Activated CD4-positive, CD25-positive, alpha-beta regulatory T cell treated with anti-CD3 and anti-CD28 coated beads, Interleukin-2, amount 50 U/mL, for 24 hours (primary cell): ENCODE data around the gene MRTFB.
"Not testable (repeated sequence)": the region's sequence is repeated elsewhere in the genome, so short reads cannot be mapped to it uniquely, and the experiment has no call there.

Source experiments
- ATAC-seq, 2 donors: fragments of 150-1000 bp; cut with Tn5 transposase; one replicate each; pipeline ENCODE4 v1.10.0; 2021; ENCODE audit warnings: mild to moderate bottlenecking in 1 of 2, moderate library complexity in 1 of 2

MRTFB gene, protein sequence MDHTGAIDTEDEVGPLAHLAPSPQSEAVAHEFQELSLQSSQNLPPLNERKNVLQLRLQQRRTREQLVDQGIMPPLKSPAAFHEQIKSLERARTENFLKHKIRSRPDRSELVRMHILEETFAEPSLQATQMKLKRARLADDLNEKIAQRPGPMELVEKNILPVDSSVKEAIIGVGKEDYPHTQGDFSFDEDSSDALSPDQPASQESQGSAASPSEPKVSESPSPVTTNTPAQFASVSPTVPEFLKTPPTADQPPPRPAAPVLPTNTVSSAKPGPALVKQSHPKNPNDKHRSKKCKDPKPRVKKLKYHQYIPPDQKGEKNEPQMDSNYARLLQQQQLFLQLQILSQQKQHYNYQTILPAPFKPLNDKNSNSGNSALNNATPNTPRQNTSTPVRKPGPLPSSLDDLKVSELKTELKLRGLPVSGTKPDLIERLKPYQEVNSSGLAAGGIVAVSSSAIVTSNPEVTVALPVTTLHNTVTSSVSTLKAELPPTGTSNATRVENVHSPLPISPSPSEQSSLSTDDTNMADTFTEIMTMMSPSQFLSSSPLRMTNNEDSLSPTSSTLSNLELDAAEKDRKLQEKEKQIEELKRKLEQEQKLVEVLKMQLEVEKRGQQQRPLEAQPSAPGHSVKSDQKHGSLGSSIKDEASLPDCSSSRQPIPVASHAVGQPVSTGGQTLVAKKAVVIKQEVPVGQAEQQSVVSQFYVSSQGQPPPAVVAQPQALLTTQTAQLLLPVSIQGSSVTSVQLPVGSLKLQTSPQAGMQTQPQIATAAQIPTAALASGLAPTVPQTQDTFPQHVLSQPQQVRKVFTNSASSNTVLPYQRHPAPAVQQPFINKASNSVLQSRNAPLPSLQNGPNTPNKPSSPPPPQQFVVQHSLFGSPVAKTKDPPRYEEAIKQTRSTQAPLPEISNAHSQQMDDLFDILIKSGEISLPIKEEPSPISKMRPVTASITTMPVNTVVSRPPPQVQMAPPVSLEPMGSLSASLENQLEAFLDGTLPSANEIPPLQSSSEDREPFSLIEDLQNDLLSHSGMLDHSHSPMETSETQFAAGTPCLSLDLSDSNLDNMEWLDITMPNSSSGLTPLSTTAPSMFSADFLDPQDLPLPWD

DNA sequence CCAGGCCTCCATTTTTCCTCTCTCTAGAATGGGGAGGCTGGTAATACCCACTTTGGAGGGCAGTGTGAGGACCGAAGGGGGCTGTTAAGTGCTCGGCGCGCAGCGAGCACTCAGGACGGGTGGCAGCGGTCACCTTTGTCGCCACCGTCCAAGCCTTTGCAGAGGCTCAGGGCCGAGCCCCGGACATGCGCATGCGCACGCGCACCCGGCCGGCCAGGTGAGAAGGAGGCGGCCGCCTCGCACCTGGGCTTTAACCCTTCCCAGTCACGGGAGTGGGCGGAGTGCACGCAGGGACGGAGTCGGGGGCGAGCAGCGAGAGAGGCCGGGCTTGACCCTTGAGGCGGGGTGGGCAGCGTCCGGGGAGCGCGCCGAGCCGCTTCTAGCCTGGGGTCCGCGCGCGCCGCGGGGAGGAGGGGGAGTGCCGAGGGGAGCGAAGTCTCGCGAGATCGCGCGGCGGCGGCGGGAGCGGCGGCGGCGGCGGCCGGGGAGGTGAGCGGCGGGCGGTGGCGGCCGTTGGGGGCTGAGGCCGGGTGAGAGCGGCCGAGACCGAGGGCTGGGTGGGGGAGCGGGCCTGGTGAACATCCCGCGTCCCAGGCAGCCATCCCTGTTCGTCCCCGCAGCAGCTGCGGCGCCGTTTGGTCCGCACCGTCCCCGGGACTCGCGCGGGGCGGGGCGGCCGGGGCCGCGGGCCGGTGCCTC is at the start of gene MRTFB:
Gene MRTFB (plus strand): TSS at position 443 of the 699 bp plus-strand sequence. CDS start 69,288 bp downstream, outside the sequence.
- peak; percentile 84 to 88 for ATAC-seq

DNA sequence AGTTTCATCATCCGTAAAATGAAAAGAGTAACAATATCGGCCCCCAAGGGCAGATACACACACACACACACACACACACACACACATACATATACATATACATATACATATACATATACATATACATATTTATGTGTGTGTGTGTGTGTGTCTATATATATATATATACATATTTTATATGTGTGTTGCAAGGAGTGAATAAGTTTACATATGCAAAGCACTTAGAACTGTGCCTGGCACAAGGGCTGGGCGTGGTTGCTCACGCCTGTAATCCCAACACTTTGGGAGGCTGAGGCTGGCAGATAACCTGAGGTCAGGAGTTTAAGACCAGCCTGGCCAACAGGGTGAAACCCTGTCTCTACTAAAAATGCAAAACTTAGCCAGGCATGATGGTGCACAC is 47.6 kb upstream of the MRTFB start:
- ATAC-seq = not testable (repeated sequence)

DNA sequence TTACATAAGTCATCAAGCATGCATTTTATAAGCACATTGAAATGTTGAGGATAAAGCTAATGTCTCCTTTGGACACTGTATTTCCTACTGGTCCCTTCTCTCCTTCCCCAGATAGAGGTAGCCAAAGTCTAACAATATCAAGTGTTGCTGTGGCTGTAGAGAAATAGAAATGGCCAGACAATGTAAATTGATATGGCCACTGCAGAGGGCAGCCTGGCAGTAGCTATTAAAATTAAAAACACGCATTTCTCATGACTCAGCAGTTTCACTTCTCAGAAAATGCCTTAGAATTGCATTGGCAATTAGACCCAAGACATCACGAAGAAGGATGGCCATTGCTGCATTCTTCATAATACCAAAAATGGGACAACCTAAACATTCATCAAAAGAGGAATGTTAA is 46.8 kb upstream of the MRTFB start:
- no peak for ATAC-seq

DNA sequence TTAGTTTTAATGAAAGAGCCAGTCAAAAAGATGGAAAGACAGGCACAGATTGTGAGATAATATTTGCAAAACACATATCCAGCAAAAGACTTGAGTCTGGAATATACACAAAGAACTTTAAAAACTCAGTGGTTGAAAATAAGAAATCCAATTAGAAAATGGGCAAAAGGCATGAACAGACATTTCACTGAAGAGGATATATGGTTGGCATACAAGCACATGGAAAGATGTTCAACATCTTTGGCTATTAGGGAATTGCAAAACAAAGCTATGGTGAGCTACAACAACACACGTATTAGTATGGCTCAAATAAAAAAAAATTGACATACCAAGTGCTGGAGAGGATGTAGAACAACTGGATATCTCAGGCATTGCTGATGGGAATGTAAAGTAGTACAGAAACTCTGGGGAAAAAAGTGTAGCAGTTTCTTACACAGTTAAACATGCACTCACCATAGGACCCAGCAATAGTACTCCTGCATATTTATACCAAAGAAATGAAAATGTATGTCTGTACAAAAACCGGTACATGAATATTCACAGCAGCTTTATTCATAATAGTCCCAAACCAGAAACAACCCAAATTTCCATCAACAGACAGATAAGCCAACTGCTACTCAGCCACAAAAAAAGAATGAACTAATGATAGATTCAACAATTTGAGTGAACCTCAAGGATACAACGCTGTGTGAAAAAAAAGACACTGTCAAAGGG is 44.4 kb upstream of the MRTFB start:
- no peak for ATAC-seq

DNA sequence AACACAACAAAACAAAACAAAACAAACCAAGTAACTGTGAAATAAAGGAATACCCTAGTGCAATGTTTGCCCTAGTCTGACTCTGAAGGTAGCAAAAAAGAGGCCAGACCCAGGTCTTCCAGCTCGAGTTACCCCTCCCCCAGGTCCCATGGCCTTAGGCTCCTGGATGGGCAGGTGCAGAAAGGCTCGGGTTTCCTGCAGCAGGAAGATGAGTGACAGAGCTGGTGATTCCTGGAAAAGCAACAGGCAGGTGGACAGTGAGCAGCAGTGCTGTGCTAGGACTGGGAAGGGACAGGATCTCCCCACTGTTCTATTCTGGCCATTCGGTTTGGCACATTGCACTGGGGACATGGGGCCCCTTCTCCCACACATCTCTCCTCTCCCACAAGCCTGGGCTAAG is 42.9 kb upstream of the MRTFB start:
- ATAC-seq = no peak

DNA sequence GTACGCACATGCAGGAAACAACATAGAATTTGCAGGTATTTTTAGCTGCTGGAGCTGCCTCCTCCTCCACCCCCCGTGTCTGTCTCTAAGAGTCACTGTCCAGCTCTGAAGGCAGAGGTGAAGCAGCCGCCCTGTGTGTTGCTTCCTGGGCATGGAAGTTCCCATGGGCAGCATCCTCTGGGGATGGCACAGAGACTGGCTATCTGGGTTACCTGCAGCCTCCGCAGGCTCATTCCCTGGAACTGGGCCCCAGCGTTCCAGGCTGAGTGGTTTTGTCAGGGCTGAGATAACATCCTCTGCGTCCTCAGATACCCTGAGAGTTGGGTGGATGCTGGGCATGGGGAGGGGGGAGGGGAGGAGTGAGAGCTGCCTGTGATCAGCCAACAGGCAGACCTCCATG is 41.5 kb upstream of the MRTFB start:
- ATAC-seq = no peak

DNA sequence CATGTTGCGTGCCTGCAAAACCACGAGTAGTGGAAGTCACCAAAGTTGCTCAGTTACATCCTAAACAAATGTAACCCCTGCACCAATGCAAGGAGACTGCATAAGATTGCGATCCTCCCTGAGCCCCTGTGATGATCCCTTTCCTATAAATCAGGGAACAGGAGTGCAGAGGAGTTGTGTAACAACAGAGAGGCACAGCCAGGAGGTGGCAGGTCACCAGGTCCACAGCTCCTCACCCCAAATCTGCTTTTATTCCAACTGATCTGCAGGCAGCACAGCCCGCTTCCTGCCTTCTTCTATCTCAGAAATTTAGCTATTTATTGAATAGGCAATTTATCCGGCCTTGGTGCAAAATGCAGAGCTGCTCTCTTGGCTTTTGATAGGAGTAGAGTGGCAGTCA is 36.0 kb upstream of the MRTFB start:
- ATAC-seq = no peak

DNA sequence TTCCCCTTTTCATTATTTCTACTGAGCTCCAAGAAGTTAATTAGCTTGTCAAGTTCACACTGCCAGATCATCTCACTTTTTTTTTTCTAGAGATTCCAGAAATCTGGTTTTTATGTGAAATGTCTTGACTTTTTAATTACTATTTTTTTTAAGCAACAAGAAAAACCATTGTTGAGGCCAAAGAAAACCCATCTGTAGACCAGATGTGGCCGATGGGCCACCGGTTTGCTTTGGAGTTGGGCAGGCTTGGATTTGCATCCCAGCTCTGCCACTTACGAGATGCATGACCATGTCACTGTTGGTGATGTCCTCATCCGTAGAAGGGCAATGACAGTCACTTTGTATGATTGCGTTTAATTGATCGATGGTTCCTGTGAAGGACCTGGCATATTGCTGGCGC is 34.2 kb upstream of the MRTFB start:
- no peak for ATAC-seq

DNA sequence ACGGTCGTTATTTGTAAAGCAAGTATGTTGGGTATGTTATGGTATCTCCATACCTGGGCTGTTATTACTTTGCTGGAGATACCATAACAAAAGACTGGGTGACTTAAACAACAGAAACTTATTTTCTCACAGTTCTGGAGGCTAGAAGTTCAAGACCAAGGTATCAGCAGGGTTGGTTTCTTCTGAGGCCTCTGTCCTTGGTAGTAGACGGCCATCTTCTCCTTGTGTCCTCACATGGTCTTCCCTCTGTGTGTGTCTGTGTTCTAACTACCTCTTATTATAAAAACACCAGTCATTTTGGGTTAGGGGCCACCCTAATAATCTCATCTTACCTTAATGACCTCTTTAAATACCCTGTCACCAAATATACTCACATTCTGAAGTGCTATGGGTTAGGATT is 33.2 kb upstream of the MRTFB start:
- no peak for ATAC-seq

DNA sequence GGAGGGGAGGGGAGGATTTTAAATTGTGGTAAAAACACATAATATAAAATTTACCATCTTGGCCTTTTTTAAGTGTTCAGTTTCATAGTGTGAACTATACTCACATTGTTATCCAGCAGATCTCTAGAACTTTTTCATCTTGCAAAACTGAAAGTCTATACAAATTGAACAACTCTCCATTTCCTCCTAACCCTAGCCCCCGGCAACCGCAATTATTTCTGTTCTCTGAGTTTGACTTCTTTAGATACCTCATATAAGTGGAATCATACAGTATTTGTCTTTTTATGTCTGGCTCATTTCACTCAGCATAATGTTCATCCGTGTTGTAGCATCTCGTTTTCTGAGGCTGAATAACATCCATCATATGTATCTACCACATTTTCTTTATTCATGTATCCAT is 30.0 kb upstream of the MRTFB start:
- ATAC-seq = no peak

DNA sequence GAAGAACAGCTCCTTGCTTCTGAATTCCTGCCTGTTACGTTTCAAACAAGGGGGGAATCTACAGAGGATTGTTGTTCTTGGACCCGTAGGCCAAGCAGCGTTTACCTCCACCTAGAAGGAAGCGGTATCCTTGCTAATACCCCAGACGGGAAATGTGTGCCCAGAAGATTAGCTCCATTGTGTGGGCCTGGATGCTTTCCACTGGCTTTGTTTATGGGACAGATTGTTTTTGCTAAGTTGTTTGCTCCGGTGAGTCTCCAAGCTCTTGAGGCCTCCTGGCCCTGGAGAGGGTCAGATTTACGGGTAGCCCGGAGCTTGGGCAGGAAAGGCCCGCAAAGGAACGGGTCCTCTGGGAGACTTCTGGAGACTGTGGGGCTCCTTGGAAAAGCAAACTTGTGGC is 28.4 kb upstream of the MRTFB start:
- ATAC-seq = no peak

DNA sequence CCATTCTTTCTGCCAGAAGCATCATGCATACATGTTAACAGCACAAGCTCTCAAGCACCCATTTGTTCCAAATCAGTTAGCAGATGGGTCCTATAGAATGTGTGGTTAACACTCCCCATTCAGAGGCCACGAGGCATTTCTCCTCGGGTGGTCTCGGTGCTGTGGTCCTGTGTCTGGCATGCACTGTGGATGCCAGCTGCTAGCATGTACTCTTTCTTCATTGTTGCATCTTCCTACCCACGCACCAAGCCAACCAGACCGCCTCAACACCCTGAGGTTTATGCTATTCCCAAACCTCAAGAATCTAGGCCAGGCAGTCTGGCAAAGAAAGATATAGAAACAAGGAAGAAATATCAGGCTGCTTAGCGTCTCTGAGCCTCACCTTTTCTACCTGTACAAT is 27.8 kb upstream of the MRTFB start:
- no peak for ATAC-seq

DNA sequence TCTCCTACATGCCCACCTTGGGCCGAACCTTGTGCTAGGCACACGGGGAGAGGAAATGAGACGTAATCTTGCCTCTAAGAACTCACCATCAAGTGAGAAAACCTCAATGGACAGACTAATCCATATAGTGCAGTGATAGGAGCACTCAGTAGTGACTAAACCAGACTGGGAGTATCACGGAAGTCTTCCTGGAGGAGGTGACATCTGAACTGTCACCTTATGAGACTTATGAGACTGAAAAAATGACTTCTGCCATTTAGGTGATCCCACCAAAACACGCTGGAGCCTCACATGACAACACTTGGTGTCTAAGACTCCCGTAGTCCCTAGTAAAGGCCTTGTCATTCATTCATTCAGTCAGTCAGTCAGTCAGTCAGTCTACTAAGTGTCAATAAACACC is 27.3 kb upstream of the MRTFB start:
- ATAC-seq = no peak

DNA sequence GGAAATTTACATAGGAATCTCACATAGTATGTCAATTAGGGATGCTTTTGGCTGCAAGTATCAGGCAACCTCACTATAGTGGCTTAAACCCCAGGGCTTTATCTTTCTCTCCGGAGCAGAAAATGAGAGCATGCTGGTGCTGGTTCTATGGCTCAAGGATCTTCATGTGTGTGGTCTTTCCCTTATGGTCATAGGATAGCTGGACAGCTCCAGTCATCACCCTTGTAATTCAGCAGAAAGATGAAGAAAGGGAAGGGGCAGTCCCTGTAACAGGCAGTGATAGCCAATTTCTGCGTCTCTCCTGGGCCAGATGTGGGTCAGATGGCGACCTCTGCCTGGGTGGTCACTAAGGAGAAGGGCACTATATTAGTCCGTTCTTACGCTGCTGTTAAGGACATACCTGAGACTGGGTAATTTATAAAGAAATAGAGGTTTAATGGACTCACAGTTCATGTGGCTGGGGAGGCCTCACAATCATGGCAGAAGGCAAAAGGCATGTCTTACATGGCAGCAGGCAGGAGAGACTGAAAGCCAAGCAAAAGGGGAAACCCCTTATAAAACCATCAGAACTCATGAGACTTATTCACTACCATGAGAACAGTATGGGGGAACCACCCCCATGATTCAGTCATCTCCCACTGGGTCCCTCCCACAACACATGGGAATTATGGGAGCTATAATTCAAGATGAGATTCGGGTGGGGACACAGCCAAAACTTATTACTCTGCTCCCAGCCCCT is 23.8 kb upstream of the MRTFB start:
- not testable (repeated sequence) for ATAC-seq

DNA sequence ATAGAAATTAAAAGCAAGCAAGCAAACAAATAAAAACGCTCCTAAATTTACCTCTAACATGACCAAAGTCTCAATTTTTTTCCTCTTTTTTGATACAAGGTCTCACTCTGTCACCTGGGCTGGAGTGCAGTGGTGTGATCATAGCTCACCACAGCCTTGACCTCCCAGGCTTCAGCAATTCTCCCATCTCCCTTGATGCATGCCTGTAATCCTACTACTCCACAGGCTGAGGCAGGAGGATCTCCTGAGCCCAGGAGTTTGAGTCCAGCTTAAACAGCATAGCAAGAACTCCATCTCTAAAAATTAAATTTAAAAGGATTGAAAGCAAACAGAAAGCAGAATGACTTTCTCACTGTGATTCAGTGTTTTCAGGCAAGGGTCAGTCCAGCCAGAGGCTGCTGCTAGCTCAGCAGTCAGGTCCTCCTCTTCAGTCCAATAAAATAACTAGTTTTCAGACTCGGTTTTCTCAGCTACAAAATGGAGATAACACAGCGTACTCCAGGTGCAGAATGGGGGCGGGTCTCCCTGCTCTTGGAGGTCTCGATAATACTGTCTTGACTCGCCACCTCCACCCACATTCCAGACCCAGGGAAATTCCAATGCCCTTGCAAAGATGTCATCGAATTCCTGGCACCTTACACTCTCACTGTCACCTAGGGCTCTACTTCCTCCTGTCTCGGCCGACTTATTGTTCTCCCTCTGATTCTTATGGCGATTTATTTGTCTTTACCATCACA is 20.7 kb upstream of the MRTFB start:
- ATAC-seq = no peak

DNA sequence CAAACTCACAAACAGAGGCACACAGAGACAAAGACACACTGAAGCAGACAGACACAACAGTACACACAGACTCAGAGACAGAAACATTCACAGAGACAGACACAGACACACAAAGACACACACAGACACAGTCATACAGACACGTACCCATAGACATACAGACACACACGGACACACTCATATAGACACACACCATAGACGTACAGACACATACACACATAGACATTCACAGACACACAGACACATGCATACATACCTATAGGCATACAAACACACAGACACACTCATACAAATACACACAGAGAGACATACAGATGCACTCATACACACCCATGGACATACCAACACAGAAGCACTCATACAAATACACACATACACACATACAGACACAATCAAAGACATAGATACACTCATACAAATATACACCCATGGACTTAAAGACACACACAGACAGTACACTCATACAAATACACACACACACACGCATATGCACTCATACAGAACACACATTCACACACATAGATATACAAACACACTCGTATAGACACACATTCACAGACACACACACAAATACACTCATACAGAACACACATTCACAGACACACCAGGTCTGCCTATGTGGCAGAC is 19.9 kb upstream of the MRTFB start:
- ATAC-seq = no peak

DNA sequence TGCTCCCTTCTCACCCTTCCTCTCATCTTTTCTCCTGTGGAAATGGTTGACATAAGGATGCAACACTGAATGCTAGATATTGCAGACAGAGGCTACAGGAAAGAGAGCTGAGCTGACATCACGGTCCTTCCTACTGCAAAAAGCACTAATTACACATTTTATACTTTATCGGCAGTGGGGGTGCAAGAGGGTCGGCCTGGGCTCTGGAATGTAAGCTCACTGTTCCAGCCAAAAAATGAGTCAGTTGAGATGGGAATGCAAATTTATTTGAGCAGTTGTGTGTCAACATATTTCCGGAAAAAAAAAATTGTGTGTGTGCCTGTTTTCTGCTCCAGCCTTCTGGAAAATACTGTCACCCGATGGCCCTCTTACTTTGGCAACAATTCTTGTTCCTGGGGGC is 14.1 kb upstream of the MRTFB start:
- no peak for ATAC-seq

DNA sequence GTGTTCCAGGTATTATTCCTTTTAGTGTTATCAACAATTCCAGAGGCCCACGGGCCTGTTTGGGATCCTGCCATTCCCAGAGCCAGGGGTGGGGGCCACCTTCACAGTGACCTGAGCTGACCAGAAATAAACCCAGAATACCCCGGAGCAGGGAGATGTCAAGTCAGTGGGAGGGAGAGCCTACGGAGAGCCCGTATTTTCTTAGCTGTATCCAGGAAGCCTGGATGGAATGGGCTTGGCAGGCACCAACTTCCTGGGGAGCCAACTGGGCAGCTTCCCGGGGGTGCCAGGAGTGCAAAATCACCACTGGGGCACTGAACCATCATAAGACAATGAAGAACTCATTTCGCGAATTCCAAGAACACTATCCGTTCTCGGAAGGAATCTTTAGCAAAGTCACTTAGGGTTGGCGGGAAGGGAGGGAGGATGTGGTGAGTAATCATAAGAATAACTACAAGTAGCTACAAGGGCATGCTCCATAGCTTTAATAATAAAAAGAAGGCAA is 13.2 kb upstream of the MRTFB start:
- ATAC-seq = no peak

DNA sequence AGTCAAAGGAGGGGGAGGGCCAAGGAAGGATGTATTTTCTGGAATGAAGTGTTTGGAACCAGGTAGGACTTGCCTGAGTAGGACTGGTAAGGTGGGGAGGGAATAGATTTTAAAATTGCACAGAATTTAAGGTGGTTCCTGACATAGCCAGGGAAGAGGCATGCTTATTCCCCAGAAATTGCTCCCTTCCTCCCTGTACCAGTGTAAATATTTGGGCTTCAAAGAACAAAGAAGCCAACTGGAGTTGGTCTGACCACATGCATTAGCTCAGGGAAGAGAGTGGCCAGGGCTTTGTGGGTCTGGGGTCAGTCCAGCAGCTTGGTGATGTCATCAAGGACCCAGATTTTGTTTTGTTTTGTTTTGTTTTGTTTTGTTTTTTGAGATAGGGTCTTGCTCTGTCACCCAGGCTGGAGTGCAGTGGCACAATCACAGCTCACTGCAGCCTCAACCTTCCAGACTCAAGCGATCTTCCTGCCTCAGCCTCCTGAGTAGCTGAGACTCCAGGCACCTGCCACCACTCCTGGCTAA is 9.3 kb upstream of the MRTFB start:
- ATAC-seq = no peak

DNA sequence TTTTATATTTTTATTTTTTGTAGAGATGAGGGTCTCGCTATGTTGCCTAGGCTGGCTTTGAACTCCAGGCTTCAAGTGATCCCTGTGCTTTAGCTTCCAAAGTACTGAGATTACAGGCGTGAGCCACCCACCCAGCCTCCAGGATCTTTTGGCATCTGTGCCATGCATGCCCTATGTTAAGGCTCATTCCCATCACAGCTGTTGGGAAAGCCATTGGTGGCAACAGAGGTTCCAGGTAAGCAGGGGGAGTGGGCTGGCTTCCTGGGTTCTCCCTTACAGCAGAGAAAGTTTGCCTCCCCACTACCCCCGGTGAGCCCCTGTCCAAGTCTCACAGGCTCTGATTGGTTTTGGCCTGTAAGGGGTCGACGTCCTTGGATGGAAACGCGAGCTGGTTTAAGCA is 8.9 kb upstream of the MRTFB start:
- ATAC-seq = no peak
